ENCODE measurements around the gene OBP2B.

GRCh38 chr9:133233681-133234432, 24.8 kb upstream of the OBP2B start:
- TF ChIP-seq CTCF (conservative IDR thresholded peaks at IDR 0.05; ENCODE audit: low read length) (no peak), EZH2phosphoT487 (IDR thresholded peaks at IDR 0.05; ENCODE audit: borderline replicate concordance, low read depth, low read length) (no peak)
